Kidney epithelial cell (primary cell): ENCODE results near the gene IQCH. TPM values are rescaled to one million over a fixed set of nuclear protein-coding genes. Genes with fewer than 3 reads are reported as not detected.
A peak's percentile ranks its signal among the peaks of the same experiment; 100 is the strongest.

Experiments
- DNase-seq: peaks from one replicate; pipeline ENCODE4 v3.0.0-alpha.2; 2010; ENCODE audit warnings: low read depth
- H3K27me3 ChIP-seq: 2 replicates; pipeline ENCODE4 v1.6.0; 2011; ENCODE audit warnings: low read length; ENCODE audit not compliant: control insufficient read depth, insufficient read depth
- H3K36me3 ChIP-seq: 2 replicates; pipeline ENCODE4 v1.5.1; 2011; ENCODE audit warnings: low read length; ENCODE audit not compliant: control insufficient read depth, insufficient read depth
- H3K4me3 ChIP-seq: 2 replicates; pipeline ENCODE4 v1.5.1; 2011; ENCODE audit warnings: low read depth, mild to moderate bottlenecking, control low read depth, low read length
- CTCF ChIP-seq: IDR thresholded peaks from 2 replicates; pipeline ENCODE4 v1.5.1; 2011; ENCODE audit warnings: mild to moderate bottlenecking, moderate library complexity, low read length, control low read depth, inconsistent platforms; ENCODE audit not compliant: insufficient read depth, poor library complexity, severe bottlenecking
- total RNA-seq: library from RNA; depleted of rRNA; stranded (reverse); fragments of >200 nt; gene quantifications from 2 replicates; pipeline ENCODE4 v1.2.3, GENCODE V29; 2015

Gene IQCH
- total RNA-seq, 1 donor from 2014 or later, result 6.3 TPM

GRCh38 chr15:67296684-67297083, 42.1 kb downstream of the IQCH start:
- no peaks in the 10 kb centered on the region for H3K27me3 ChIP-seq
- H3K4me3 ChIP-seq, result no peak overlapping the region

GRCh38 chr15:67300266-67301025, 45.9 kb downstream of the IQCH start:
- no peak overlapping the region for H3K4me3 ChIP-seq
- TF ChIP-seq CTCF, result no peak
- no peaks in the 10 kb centered on the region for H3K36me3 ChIP-seq
- no peak for DNase-seq
- H3K27me3 ChIP-seq, result no peaks in the 10 kb centered on the region

More at GRCh38 chr15:67296684-67297083, 42.1 kb downstream of the IQCH start:
- no peaks in the 10 kb centered on the region for H3K36me3 ChIP-seq
- DNase-seq, result no peak
- no peak for TF ChIP-seq CTCF

GRCh38 chr15:67303490-67304363, 49.1 kb downstream of the IQCH start:
- TF ChIP-seq CTCF, result peak; percentile 46
- no peaks in the 10 kb centered on the region for H3K36me3 ChIP-seq
- no peak overlapping the region for H3K4me3 ChIP-seq
- peak; percentile 9 for DNase-seq
- H3K27me3 ChIP-seq, result no peaks in the 10 kb centered on the region

GRCh38 chr15:67304778-67305177, 50.2 kb downstream of the IQCH start:
- TF ChIP-seq CTCF, result no peak
- no peaks in the 10 kb centered on the region for H3K36me3 ChIP-seq

GRCh38 chr15:67305506-67305905, 50.9 kb downstream of the IQCH start:
- Histone ChIP-seq H3K27me3 (no peaks in the 10 kb centered on the region), H3K36me3 (no peaks in the 10 kb centered on the region), H3K4me3 (no peak overlapping the region)
- no peak for DNase-seq
- no peak for TF ChIP-seq CTCF

More at GRCh38 chr15:67304778-67305177, 50.2 kb downstream of the IQCH start:
- no peak for DNase-seq
- H3K27me3 ChIP-seq, result no peaks in the 10 kb centered on the region
- no peak overlapping the region for H3K4me3 ChIP-seq
